Liver (tissue), 9 donors: ENCODE data around the gene HSPE1. TPM values are rescaled to one million over a fixed set of nuclear protein-coding genes. Genes with fewer than 3 reads are reported as not detected.

Experiments used
- DNase-seq: peaks from one replicate; pipeline ENCODE4 v3.0.0-alpha.2; 2017; ENCODE audit warnings: low spot score
- H3K27ac ChIP-seq, 2 donors: one replicate each; pipeline ENCODE4 v1.7.0; 2013; ENCODE audit warnings: inconsistent platforms in 2 of 2, low read length in 2 of 2, control low read depth in 1 of 2, low read depth in 1 of 2, mild to moderate bottlenecking in 1 of 2
- H3K27me3 ChIP-seq, 4 donors: one replicate each; pipeline versions ENCODE4 v1.6.1 to v1.7.0; 2013; ENCODE audit warnings: low read length in 3 of 4, inconsistent platforms in 1 of 4, mild to moderate bottlenecking in 1 of 4, moderate library complexity in 1 of 4; ENCODE audit not compliant: control insufficient read depth in 4 of 4, insufficient read depth in 4 of 4
- H3K36me3 ChIP-seq, 4 donors: one replicate each; pipeline versions ENCODE4 v1.6.1 to v1.7.0; 2013; ENCODE audit warnings: low read length in 3 of 4, mild to moderate bottlenecking in 3 of 4, low read depth in 1 of 4, moderate library complexity in 1 of 4; ENCODE audit not compliant: control insufficient read depth in 4 of 4, insufficient read depth in 3 of 4
- H3K4me1 ChIP-seq, 4 donors: one replicate each; pipeline versions ENCODE4 v1.6.1 to v1.7.0; 2013; ENCODE audit warnings: low read length in 3 of 4, mild to moderate bottlenecking in 3 of 4, moderate library complexity in 1 of 4; ENCODE audit not compliant: control insufficient read depth in 4 of 4, insufficient read depth in 4 of 4
- H3K4me3 ChIP-seq, 3 donors: one replicate each; pipeline versions ENCODE4 v1.6.1 to v1.7.0; 2013; ENCODE audit warnings: low read length in 3 of 3, control low read depth in 1 of 3, low read depth in 1 of 3, mild to moderate bottlenecking in 1 of 3
- H3K9ac ChIP-seq, 2 donors: one replicate each; pipeline ENCODE4 v1.7.0; 2013; ENCODE audit warnings: low read length in 2 of 2, mild to moderate bottlenecking in 2 of 2, moderate library complexity in 2 of 2, control low read depth in 1 of 2, low read depth in 1 of 2
- H3K9me3 ChIP-seq, 4 donors: one replicate each; pipeline versions ENCODE4 v1.6.1 to v1.7.0; 2013; ENCODE audit warnings: low read length in 3 of 4; ENCODE audit not compliant: control insufficient read depth in 4 of 4
- EGR1 ChIP-seq, 2 donors: IDR thresholded peaks; 2 replicates each; pipeline ENCODE4 v1.6.1; 2016 to 2018; ENCODE audit warnings: antibody characterized with exemption in 2 of 2, low read depth in 2 of 2
- FOXA1 ChIP-seq: IDR thresholded peaks from 2 replicates; pipeline ENCODE4 v1.6.1; 2016; ENCODE audit warnings: antibody characterized with exemption
- FOXA2 ChIP-seq: IDR thresholded peaks from 2 replicates; pipeline ENCODE4 v1.6.1; 2016; ENCODE audit warnings: antibody characterized with exemption
- GABPA ChIP-seq, 2 donors: IDR thresholded peaks in 1 of 2; conservative IDR thresholded peaks in 1 of 2; 2 replicates each; pipeline ENCODE4 v1.6.1; 2016; ENCODE audit warnings: antibody characterized with exemption in 2 of 2, mild to moderate bottlenecking in 1 of 2, moderate library complexity in 1 of 2
- HNF4A ChIP-seq, 2 donors: conservative IDR thresholded peaks; 2 replicates each; pipeline ENCODE4 v1.6.1; 2016; ENCODE audit warnings: antibody characterized with exemption in 2 of 2, mild to moderate bottlenecking in 2 of 2
- HNF4G ChIP-seq: IDR thresholded peaks from 2 replicates; pipeline ENCODE4 v1.6.1; 2016; ENCODE audit warnings: antibody characterized with exemption
- JUND ChIP-seq, 2 donors: IDR thresholded peaks; 2 replicates each; pipeline ENCODE4 v1.6.1; 2016; ENCODE audit warnings: antibody characterized with exemption in 2 of 2
- NR2F2 ChIP-seq: IDR thresholded peaks from 2 replicates; pipeline ENCODE4 v1.6.1; 2016; ENCODE audit warnings: antibody characterized with exemption
- RAD21 ChIP-seq, 2 donors: IDR thresholded peaks; 2 replicates each; pipeline ENCODE4 v1.6.1; 2016; ENCODE audit warnings: antibody characterized with exemption in 2 of 2, mild to moderate bottlenecking in 2 of 2
- RXRA ChIP-seq, 2 donors: IDR thresholded peaks; 2 replicates each; pipeline ENCODE4 v1.6.1; 2017 to 2018; ENCODE audit warnings: antibody characterized with exemption in 2 of 2, mild to moderate bottlenecking in 1 of 2
- SP1 ChIP-seq: IDR thresholded peaks from 2 replicates; pipeline ENCODE4 v1.6.1; 2018; ENCODE audit warnings: antibody characterized with exemption, mild to moderate bottlenecking
- TAF1 ChIP-seq: conservative IDR thresholded peaks from 2 replicates; pipeline ENCODE4 v1.6.1; 2016; ENCODE audit warnings: antibody characterized with exemption, mild to moderate bottlenecking
- YY1 ChIP-seq: IDR thresholded peaks from 2 replicates; pipeline ENCODE4 v1.6.1; 2016; ENCODE audit warnings: antibody characterized with exemption, mild to moderate bottlenecking
- WGBS: extraction: QIAGEN DNeasy Blood & Tissue Kit; methylation state at CpG from one replicate; pipeline ENCODE4 v1.1.7; 2013; 5-methylcytosine and 5-hydroxymethylcytosine counted together
- polyA plus RNA-seq, 2 donors: library from polyadenylated mRNA; stranded (reverse) in 1 of 2; unstranded in 1 of 2; fragments of 200-250 nt in 1 of 2; fragments of >200 nt in 1 of 2; fragmentation: Nextera tagmentation in 1 of 2; extraction: Ambion mirVana in 1 of 2; gene quantifications; one replicate each; pipeline versions ENCODE4 v1.2.1 to v1.2.3, GENCODE V29; 2013 to 2015
- total RNA-seq, 2 donors: library from RNA; depleted of rRNA; stranded (reverse); fragments of >200 nt; gene quantifications; one replicate each; pipeline ENCODE4 v1.2.3, GENCODE V29; 2014
- TF ChIP-seq, protein P1 (sequence below): IDR thresholded peaks from 2 replicates; pipeline ENCODE4 v1.6.1; 2016; ENCODE audit warnings: antibody characterized with exemption
- TF ChIP-seq, protein P2 (sequence below): IDR thresholded peaks from 2 replicates; pipeline ENCODE4 v1.6.1; 2016; ENCODE audit warnings: antibody characterized with exemption, mild to moderate bottlenecking
- TF ChIP-seq, protein P3 (sequence below): fragments of 150-350 bp; IDR thresholded peaks from 2 replicates; pipeline ENCODE4 v1.5.1; 2017; ENCODE audit warnings: improper control_type of control experiment, low read depth, low read length; ENCODE audit not compliant: missing input control
- donor health status: healthy.
- donor health status: healthy.
- donor health status: healthy.
- donor health status: healthy.
- donor health status: healthy.

HSPE1 gene
- total and polyA plus RNA-seq, 4 donors, result 88.2 to 347 (median 190) TPM

DNA sequence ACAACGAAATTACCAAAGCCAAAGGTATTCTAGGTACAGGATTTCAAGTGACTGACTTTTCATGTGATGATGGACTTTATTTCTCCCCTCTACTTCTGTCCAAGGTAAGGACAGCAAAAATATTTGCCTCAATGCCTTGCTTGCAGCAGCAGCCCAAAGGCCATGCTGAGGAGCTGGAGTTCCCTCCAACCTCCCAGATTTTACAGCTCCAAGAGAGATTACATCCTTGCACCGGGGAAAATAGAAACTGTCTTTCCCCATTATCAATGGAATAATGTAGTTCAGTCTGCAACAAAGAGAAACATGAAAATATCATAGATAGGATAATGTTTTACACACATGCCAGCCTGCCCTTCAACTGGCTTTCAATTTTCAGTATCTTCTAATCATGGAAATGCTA, 14.0 kb upstream of the HSPE1 start:
- H3K36me3 ChIP-seq, result peaks cover 4 to 55% (median 50%) of the 10 kb centered on the region in 4 donors
- WGBS, result 93% methylated on average over 2 of the region's 2 CpGs
- no peak for TF ChIP-seq HNF4G
- TF ChIP-seq TAF1, result no peak
- TF ChIP-seq, protein P1, sequence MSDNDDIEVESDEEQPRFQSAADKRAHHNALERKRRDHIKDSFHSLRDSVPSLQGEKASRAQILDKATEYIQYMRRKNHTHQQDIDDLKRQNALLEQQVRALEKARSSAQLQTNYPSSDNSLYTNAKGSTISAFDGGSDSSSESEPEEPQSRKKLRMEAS, result no peak
- no peak for TF ChIP-seq RAD21 (IDR thresholded peaks at IDR 0.05)
- no peak for TF ChIP-seq FOXA1
- TF ChIP-seq HNF4A (conservative IDR thresholded peaks at IDR 0.05), result no peak
- TF ChIP-seq, protein P2, sequence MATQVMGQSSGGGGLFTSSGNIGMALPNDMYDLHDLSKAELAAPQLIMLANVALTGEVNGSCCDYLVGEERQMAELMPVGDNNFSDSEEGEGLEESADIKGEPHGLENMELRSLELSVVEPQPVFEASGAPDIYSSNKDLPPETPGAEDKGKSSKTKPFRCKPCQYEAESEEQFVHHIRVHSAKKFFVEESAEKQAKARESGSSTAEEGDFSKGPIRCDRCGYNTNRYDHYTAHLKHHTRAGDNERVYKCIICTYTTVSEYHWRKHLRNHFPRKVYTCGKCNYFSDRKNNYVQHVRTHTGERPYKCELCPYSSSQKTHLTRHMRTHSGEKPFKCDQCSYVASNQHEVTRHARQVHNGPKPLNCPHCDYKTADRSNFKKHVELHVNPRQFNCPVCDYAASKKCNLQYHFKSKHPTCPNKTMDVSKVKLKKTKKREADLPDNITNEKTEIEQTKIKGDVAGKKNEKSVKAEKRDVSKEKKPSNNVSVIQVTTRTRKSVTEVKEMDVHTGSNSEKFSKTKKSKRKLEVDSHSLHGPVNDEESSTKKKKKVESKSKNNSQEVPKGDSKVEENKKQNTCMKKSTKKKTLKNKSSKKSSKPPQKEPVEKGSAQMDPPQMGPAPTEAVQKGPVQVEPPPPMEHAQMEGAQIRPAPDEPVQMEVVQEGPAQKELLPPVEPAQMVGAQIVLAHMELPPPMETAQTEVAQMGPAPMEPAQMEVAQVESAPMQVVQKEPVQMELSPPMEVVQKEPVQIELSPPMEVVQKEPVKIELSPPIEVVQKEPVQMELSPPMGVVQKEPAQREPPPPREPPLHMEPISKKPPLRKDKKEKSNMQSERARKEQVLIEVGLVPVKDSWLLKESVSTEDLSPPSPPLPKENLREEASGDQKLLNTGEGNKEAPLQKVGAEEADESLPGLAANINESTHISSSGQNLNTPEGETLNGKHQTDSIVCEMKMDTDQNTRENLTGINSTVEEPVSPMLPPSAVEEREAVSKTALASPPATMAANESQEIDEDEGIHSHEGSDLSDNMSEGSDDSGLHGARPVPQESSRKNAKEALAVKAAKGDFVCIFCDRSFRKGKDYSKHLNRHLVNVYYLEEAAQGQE, result no peak
- TF ChIP-seq RXRA (IDR thresholded peaks at IDR 0.05), result no peak

DNA sequence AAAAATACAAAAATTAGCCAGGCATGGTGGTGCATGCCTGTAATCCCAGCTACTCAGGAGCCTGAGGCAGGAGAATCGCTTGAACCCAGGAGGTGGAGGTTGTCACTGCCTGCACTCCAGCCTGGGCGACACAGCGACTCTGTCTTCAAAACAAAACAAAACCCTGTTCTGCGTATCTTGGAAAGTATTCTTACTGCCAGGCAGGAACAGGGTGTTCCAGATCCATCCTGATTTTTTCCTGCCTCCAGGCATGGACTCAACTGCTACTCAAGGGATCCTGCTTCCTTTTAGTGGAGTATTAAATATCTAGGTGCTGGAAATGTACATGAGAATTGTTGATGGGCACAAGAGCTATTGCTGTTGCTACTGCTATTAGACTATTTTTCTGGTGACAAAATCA, 12.8 kb upstream of the HSPE1 start:
- H3K27me3 ChIP-seq, result no peaks in the 10 kb centered on the region
- H3K9ac ChIP-seq, result no peak overlapping the region
- WGBS, result 93% methylated on average over 4 of the region's 4 CpGs
- no peak overlapping the region for H3K4me3 ChIP-seq
- peaks cover 0 to 3% (median 2%) of the 10 kb centered on the region in 4 donors for H3K9me3 ChIP-seq
- TF ChIP-seq HNF4G, result no peak
- no peak for TF ChIP-seq YY1
- no peak for TF ChIP-seq FOXA2
- no peak for TF ChIP-seq RAD21 (IDR thresholded peaks at IDR 0.05)
- TF ChIP-seq, protein P1, result no peak
- TF ChIP-seq JUND (IDR thresholded peaks at IDR 0.05), result no peak
- no peak overlapping the region for H3K27ac ChIP-seq
- peaks cover 6 to 67% (median 60%) of the 10 kb centered on the region in 4 donors for H3K36me3 ChIP-seq
- no peak for DNase-seq
- no peaks in the 10 kb centered on the region for H3K4me1 ChIP-seq

More for the DNA sequence above, 14.0 kb upstream of the HSPE1 start:
- Histone ChIP-seq H3K9ac (no peak overlapping the region), H3K4me1 (peaks cover 0 to 1% (median 0%) of the 10 kb centered on the region in 4 donors), H3K27ac (no peak overlapping the region), H3K4me3 (no peak overlapping the region), H3K9me3 (peaks cover 0 to 3% (median 2%) of the 10 kb centered on the region in 4 donors), H3K27me3 (no peaks in the 10 kb centered on the region)
- no peak for DNase-seq

DNA sequence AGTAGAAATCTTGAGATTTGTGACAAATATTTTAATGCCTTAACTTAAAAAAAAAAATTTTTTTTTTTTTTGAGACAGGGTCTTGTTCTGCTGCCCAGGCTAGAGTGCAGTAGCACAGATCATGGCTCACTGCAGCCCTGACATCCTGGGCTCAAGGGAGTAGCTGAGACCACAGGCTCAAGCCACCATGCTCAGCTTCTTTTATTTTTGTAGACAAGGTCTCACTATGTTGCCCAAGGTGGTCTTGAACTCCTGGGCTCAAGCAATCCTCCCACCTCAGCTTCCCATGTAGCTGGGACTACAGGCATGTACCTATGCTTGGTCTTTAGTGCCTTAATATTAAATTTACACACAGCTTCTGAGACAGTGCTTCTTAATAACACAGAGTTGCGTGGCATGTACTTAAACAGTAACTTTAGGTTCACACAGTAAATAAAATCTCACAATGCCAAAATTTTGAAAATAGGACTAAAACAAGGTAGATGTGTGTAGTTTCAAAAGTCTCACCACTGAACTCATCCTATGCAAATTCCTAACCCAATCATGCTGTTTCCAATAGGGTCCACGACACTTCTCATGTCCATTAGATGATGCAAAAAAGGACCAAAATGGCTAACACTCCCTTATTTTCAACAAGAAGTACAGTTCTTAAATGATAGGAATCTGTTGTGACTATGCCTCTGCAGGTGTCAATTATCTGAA, 4.6 kb upstream of the HSPE1 start:
- Histone ChIP-seq H3K9me3 (no peaks in the 10 kb centered on the region), H3K9ac (no peak overlapping the region), H3K36me3 (peaks cover 11 to 63% (median 55%) of the 10 kb centered on the region in 4 donors), H3K4me3 (no peak overlapping the region), H3K27me3 (no peaks in the 10 kb centered on the region), H3K27ac (no peak overlapping the region), H3K4me1 (peaks cover 8 to 33% (median 10%) of the 10 kb centered on the region in 4 donors)
- 93% methylated on average over 2 of the region's 2 CpGs for WGBS
- TF ChIP-seq JUND (IDR thresholded peaks at IDR 0.05) (no peak), RAD21 (IDR thresholded peaks at IDR 0.05) (no peak), RXRA (IDR thresholded peaks at IDR 0.05) (no peak), FOXA2 (no peak), SP1 (no peak), GABPA (IDR thresholded peaks at IDR 0.05 in 1 of 2, conservative IDR thresholded peaks at IDR 0.05 in 1 of 2) (no peak), EGR1 (IDR thresholded peaks at IDR 0.05; ENCODE audit: low read depth in 2 of 2) (no peak), NR2F2 (no peak), HNF4A (conservative IDR thresholded peaks at IDR 0.05) (no peak), HNF4G (no peak), TAF1 (no peak), FOXA1 (no peak), YY1 (no peak)
- TF ChIP-seq, protein P1, result no peak
- TF ChIP-seq, protein P3, sequence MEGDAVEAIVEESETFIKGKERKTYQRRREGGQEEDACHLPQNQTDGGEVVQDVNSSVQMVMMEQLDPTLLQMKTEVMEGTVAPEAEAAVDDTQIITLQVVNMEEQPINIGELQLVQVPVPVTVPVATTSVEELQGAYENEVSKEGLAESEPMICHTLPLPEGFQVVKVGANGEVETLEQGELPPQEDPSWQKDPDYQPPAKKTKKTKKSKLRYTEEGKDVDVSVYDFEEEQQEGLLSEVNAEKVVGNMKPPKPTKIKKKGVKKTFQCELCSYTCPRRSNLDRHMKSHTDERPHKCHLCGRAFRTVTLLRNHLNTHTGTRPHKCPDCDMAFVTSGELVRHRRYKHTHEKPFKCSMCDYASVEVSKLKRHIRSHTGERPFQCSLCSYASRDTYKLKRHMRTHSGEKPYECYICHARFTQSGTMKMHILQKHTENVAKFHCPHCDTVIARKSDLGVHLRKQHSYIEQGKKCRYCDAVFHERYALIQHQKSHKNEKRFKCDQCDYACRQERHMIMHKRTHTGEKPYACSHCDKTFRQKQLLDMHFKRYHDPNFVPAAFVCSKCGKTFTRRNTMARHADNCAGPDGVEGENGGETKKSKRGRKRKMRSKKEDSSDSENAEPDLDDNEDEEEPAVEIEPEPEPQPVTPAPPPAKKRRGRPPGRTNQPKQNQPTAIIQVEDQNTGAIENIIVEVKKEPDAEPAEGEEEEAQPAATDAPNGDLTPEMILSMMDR, result no peak
- no peak for DNase-seq
